ENCODE results near the gene NF2.

The NF2 gene

GRCh38 chr22:29702931-29703501 is 99.6 kb downstream of the NF2 start:
- no peak for DNase-seq (ENCODE audit: low spot score)

DNA sequence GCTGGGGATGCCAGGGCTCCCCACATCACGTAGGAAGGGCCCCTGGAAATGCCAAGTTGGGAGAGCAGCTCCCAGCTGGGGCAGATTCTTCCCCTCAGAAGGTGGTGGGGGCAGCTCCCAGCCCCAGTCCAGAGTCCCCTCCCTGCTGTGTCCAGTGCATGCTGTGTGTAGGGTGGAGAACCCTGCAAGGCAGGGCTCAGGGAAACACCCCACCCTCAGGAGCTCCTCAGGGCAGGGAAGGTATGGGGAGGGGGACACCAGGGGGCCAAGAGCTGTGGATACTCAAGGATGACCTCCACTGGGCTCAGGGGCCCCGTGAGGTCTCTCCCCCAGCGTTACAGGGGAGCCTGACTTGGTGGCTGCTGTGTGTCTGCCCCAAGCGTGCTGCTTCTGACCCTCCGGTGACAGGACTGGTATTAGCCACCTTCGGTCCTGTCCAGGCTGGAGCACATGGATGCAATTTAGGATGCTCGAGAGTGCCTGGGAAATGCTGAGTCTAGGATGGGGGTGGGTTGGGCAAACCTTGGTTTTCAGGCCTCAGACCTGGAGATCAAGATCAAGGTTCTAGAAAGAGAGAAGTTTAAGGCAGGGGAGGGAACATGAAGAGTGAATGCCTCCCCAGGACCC is 100.2 kb downstream of the NF2 start:
- no peak for DNase-seq (ENCODE audit: low spot score)

DNA sequence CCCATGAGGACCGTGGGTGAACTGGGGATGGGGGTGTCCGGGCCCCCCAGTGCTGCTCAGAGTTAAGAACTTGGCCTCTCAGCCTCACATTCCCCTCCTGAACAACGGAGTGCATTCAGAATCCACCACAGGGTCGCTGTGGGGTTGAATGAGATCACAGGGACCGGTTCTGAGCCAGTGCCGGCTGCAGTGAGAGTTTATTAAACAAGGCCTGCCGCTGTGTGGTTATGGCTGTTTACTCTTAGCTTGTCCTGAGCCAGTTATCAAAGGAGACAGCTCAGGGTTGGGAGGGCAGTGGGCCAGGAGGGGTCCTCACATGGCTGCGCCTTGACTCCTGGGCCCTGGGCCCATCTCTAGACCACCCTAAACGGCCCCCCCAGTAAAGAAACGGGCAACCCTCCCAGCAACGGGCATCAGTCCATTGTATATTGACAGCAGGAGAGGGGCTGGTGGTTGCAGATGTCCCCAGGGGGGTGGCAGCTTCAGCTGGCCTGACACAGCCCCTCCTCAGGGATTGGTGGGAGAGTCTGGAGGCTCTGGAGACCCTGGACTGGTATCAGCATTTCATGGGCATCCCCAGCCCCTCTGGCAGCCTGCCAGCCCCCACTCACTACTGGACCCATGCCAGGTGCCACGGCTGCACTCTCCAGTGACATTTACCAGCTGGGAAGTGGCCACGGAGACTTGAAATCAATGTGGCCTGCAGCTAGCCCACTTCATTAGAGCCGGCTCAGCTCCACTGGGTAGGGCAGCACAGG is 101.3 kb downstream of the NF2 start:
- no peak for DNase-seq (ENCODE audit: low spot score)

DNA sequence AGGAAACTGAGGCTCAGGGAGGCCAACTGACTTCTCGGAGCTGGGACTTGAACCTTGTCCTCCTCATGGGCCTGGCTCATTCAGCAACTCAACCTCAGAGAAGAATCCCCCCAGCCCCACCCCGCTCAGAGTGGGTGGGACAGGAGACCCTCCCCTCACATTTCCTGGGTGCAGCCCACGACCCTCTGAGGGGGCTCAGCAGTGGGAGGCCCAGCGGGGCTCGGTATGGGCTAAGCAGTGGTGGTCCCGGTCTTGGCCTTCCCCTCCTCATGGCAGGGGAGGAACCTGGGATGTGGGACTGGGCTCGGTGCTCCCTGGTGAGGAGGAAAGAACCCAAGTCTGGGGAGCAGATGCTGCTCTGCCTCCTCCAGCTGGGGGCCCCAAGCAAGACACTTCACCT is 102.2 kb downstream of the NF2 start:
- no peak for DNase-seq (ENCODE audit: low spot score)

DNA sequence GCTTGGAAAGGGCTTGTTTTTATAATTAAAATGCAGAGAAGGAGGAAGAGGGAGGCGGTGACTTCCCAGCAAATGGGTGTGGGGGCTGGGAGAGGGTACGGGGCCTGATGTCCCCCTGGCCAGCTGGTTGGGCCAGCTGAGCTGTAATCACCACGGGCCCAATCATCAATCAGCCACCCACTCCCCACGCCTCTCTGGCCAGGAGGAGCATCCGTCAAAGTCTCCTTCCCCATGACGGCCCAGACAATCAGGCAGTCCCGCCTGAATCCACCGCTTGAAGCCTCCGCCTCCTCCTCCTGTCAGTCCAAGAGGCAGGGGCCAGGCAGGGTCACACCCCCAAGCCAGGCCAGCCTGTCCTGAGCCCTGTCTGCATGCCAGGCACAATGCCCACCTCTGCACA is 103.1 kb downstream of the NF2 start:
- no peak for DNase-seq (ENCODE audit: low spot score)

DNA sequence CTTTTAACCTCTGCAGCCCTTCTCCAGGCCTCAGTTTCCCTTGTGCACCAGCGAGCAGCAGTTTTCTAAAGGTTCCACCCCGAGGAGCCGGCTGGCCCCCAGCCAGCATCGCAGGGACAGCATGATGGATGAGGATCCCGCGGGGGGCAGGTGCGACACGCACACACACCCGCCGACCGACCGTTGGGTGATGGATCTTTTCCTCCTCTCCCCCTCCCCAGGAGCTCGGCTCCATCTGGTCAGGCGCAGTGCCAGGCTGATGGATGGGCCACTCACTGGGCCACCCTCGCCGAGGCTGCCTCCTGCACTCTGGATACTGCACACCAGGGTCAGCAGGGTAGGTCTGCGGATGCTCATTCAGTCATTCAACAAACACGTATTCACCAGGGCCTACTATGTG is 103.6 kb downstream of the NF2 start:
- DNase-seq (ENCODE audit: low spot score), result no peak

DNA sequence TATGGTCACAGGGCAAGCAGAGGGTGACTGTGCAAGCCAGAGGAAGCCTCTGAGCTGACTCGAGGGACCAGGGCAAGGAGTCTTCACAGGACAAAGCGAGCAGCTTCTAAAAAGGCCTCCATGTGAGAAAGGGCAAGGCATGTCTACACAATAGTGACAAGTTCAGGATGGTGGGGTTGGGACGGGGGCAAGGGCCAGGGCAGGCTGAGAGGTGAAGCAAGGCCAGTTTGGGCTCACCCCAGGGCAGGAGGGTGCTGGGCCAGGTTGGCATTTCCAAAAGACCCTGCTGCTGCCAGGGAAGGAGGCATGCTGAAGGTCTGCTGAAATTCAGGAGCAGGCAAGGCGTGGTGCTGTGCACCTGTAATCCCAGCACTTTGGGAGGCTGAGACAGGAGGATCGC is 104.0 kb downstream of the NF2 start:
- no peak for DNase-seq (ENCODE audit: low spot score)

DNA sequence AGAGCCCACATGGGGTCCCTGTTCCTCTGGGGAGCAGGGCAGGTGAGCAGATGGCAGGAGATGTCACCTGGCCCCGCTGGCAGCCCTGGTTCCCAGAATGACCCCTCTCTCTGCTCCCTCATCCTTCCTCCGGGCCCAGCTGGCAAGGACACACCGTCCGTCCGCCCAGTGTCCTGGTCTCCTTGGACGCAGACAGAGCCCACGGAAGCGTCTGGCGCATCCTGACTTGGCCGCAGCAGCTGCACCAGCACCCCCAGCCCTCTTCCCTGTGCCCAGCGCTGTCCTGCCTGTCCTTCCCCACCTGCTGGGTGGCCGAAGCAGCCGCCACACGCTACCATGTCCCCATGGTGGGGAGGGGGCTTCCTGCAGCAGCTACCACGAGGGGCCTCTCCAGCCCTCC is 106.8 kb downstream of the NF2 start:
- DNase-seq (ENCODE audit: low spot score), result no peak

DNA sequence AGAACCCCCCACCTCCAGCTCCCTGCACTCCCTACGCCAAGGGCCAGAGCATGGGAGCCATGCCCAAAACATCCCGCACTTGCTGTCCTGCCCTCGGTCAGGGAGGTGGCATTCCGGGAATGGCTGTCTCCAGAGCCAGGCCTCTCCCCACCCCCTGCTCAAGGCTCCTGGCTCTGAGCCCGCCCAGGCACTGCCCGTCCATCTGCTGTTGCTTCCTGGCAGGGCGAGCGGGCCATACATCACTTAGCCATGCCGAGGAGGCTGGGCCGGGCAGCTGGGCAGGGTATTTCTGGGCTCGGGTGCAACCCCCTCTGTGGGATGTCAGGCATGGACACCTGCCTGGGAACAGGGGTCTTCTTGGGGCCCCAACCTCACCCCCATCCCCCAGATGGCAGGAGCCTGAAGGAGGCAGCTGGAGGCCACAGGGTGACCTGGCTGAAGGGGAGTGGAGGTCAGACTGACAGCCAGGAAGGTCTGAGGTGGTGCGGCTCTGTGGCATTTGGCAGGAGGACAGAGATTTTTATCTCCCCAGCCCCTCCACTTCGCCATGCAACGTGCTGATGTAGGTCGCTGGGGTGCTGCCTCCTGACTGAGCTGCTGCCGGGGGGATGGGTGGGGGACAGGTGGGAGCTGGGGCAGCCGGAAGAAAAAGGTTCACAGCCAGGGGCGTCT is 107.6 kb downstream of the NF2 start:
- no peak for DNase-seq (ENCODE audit: low spot score)

GRCh38 chr22:29712119-29712518 is 108.7 kb downstream of the NF2 start:
- no peak for DNase-seq (ENCODE audit: low spot score)

- DNase-seq (ENCODE audit: low spot score), result no peak
Measured at GRCh38 chr22:29713156-29713727, 109.8 kb downstream of the NF2 start.

- no peak for DNase-seq (ENCODE audit: low spot score)
Measured at GRCh38 chr22:29715240-29715639, 111.8 kb downstream of the NF2 start.

- DNase-seq (ENCODE audit: low spot score), result no peak
Measured at GRCh38 chr22:29715705-29716104, 112.3 kb downstream of the NF2 start.

- peak; percentile 80 for DNase-seq (ENCODE audit: low spot score)
Measured at GRCh38 chr22:29716814-29717545, 113.5 kb downstream of the NF2 start.

DNA sequence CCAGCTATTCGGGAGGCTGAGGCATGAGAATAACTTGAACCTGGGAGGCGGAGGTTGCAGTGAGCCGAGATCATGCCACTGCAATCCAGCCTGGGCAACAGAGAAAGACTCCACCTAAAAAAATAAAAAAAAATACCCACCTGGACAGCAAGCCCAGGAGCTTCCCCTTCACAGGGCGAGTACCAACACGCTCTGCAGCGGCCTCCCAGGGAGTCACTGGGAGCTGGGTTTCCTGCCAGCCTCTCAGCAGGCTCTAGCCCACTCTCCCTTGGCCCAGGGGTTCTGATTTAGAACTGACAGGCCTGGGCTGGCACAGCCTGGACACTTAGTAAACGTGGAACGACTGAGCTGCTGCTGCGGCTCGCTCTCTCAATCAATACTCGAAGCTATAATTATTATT is 114.4 kb downstream of the NF2 start:
- no peak for DNase-seq (ENCODE audit: low spot score)

- DNase-seq (ENCODE audit: low spot score), result no peak
Measured at GRCh38 chr22:29718949-29719898, 115.8 kb downstream of the NF2 start.

DNA sequence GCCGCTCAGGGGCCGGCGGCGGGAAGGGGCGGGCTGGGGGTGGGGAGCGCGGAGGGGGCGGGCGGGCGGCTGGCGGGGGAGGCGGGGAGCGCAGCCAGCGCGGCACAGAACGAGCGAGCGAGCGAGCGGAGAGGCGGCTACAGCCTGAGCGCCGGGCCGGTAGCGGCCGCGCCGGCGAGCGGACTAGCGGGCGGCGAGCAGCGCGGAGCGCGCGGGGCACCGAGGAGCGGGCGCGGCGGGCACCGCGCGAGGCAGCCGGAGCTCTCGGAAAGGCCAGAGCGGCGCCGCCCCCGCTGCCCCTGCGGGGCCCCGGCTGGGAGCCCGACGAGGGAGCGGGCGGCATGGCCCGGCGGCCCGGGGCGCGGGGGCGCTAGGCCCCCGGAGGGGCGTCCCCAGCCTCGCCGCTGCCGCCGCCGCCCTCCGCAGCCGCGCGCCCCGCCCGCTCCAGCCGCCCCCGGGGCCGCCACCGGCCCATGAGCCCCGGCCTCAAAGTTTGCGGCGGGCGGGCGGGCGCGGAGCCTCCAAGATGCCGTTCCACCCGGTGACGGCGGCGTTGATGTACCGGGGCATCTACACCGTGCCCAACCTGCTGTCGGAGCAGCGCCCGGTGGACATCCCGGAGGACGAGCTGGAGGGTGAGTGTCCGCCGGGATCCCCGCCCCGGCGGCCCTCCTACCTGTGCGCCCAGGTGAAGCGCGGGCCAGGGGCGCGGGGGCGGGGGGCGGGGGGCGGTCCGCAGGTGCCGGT is 116.6 kb downstream of the NF2 start, which contains the start of gene CABP7:
TSS of gene CABP7 (plus strand) at position 105 of the 747 bp plus-strand sequence. CDS start at position 527, 422 bp downstream.
- DNase-seq (ENCODE audit: low spot score), result no peak

- DNase-seq (ENCODE audit: low spot score), result no peak
Measured at GRCh38 chr22:29720811-29721323, 117.4 kb downstream of the NF2 start.

DNA sequence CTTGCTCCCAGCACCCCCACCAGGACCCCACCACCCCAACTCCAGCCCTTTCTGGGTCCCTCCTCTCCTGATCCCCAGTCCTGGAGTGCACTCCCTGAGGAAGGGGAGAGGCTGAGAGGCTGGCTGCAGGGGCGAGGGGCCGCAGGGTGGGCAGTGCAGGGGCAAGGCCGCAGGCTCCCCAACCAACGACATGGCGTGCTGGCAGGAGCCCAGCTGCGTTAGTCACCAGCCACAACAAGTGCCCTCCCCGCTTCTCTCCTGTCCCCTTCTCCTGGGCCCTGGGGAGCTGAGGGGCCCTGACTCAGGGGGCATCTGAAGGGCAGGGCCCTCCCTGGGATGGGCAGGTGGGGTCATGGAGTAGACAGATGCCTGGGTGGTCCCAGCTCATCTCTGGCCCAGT is 118.7 kb downstream of the NF2 start:
- DNase-seq (ENCODE audit: low spot score), result no peak

DNA sequence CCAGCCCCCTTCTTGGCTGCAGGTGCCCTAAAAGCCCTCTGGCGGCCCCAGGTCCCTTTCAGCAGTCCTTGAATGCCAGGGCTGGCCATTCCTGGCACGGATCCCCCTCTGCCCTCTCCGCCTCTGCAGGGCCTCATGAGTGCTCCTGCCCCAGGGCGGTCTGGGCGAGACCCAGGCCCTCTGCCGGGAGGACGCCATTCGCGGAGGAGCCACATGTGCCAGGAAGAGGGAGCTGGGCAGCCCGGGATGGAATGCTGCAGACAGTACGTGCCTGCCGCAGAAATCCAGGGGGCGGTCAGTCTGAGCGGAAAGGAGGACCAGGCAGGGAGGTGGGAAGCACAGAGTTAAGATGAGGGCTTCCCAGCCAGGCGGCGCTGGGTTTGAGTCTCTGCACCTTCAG is 119.2 kb downstream of the NF2 start:
- DNase-seq (ENCODE audit: low spot score), result no peak

Measured in left forelimb (tissue), 1 donor.